Thyroid gland (tissue), 4 donors: ENCODE results near the gene DMRT1.

Experiments used
- CTCF ChIP-seq, 6 experiments: fragments of 200-600 bp in 3 of 6; fragments of 450-650 bp in 3 of 6; sonication (generic) in 3 of 6; IDR thresholded peaks; one replicate each; pipeline ENCODE4 v1.5.1; 2016 to 2019; ENCODE audit warnings: antibody characterized with exemption in 6 of 6, mild to moderate bottlenecking in 2 of 6, inconsistent platforms in 1 of 6, moderate library complexity in 1 of 6
- POLR2A ChIP-seq, 2 donors: fragments of 450-650 bp; IDR thresholded peaks; one replicate each; pipeline ENCODE4 v1.6.1; 2017; ENCODE audit warnings: antibody characterized with exemption in 2 of 2, mild to moderate bottlenecking in 2 of 2, moderate library complexity in 1 of 2

GRCh38 chr9:959914-960313, 118.4 kb downstream of the DMRT1 start:
- TF ChIP-seq CTCF (IDR thresholded peaks at IDR 0.05) (no peak), POLR2A (IDR thresholded peaks at IDR 0.05) (no peak)
